GM18508 (cell line): Measurements from ENCODE around the gene MSH3.
"Not testable (repeated sequence)": the region's sequence is repeated elsewhere in the genome, so short reads cannot be mapped to it uniquely, and the experiment has no call there.

Experiments
- ATAC-seq: cut with Tn5 transposase; IDR thresholded peaks from one replicate; pipeline ENCODE4 v1.9.1; 2021; ENCODE audit warnings: moderate number of reproducible peaks; ENCODE audit not compliant: insufficient read depth, unreplicated experiment

The MSH3 gene

DNA sequence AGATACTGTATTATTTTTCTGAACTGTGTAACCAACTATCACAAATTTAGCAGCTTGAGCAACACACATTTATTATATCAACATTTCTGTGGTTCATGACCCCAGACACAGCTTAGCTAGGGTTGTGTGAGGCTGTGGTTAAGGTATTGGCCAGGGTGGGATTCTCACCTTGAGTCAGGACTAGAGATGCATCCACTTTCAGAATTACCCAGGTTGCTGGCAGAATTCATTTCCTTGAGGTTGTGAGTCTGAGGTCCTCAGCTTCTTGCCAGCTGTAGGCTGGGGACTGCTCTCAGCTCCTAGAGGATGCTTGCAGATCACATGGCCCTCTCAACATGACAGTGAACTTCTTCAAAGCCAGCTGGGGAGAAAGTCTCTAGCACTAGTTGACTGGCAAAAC, 183.2 kb downstream of the MSH3 start:
- ATAC-seq = peak; percentile 92

GRCh38 chr5:80841026-80841797, 186.8 kb downstream of the MSH3 start:
- not testable (repeated sequence) for ATAC-seq

- not testable (repeated sequence) for ATAC-seq
Measured at GRCh38 chr5:80846422-80846821, 192.0 kb downstream of the MSH3 start.

DNA sequence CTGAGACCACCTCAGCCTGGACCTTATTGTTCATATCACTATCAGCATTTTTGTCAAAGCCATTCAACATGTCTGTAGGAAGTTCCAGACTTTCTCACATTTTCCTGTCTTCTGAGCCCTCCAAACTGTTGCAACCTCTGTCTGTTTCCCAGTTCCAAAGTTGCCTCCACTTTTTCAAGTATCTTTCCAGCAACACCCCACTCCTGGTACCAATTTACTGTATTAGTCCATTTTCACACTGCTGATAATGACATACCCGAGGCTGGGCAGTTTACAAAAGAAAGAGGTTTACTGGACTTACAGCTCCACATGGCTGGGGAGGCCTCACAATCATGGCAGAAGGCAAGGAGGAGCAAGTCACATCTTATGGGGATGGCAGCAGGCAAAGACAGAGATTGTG, 195.7 kb downstream of the MSH3 start:
- not testable (repeated sequence) for ATAC-seq

DNA sequence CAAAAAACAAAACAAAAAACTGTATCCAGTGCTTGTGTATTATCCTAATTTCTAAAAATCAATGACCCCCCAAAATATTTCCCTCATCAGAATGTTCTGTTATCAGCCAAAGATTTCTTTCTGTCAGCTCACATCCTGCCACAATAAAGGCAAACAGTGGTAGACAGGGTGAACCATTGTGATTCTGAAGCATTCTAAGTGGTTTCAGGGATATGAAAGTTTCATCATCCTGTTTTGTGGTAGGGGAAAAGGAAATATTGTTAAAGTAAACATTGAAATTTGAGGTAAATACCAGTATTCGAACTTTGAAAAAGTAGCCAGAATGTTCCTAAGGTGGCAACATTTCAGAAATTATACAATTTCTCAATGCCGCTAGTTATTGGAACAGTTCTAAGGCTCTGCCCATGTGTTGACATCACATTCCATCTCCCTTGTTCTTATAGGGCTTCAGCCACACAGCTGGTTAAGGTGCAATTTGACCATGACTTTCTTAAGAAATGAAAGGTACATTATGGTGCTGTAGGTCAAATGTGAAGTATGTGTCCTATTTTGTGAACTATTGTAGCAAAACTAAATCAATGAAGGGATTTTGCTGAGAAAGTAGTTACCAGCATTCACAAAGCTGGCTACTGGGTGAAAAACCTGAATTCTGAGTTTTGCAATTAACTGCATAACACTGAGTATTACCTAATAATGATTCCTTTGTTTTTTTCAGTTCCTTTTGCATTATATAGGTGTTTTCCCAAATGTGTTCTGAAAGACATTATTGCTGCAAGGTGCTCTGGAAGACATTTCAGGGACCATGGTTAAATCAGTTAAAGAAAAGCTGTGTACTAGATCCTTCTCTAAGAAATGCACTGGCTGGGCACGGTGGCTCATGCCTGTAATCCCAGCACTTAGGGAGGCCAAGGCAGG, 198.1 kb downstream of the MSH3 start:
- no peak for ATAC-seq

DNA sequence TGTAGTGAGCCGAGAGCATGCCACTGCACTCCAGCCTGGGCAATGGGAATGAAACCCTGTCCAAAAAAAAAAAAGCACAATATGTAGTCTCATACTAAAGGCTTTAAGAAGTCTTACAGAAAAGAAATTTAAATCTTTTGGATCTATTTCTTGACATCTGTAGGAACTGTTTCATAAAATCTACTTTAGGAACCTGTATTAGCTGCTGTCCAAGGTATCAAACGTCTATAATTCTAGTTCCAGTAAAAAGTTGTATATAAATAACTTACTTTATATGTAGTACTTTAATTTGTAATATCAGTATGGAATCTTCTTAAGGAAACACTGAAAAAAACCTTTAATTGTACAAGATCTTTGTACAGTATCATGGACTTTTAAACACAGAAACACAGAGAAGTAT, 199.0 kb downstream of the MSH3 start:
- no peak for ATAC-seq

DNA sequence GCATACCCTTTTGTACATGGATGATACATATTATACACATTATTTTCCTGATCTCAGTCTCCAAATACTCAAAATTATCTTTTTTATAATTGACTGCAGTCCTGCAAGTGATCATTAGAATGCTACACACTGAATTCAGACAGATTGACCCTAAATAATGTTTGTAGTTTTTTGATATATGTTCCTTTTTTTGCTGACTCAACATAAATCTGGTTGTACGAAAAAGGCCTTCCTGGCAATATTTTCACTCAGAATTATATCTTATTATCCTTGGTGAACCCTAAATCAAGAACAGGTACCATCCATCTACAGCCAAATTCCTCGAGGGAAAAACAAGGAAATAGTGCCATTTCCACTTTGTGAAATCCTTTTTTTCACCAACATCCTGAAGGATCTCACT, 200.1 kb downstream of the MSH3 start:
- ATAC-seq = no peak

DNA sequence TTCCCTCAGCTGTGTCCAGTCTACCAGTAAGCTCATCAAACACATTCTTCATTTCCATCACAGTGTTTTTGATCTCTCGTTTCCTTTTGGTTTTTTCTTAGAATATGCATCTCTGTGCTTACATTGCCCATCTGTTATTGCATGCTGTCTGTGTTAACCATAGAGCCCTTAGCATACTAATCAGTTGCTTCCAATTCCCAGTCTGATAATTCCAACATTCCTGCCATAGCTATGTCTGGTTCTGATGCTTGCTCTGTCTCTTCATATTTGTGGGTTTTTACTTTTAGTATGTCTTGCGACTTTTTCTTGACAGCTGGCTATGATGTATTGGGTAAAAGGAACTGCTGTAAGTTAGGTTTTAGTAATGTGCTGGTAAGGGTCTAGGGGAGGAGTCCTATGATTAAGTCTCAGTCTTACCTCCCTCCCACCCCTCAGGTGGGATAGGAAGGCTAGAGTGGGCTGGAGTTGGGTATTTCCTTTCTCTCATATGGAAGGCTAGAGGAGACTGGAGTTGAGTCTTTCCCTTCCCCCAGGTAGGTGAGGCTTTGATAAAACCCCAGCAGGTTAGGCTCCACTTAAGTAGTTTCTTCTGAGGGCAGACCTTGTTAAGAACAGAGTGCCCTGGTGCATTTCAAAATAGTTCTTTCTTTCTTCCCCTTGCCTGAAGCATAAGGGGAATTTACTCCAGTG, 206.6 kb downstream of the MSH3 start:
- no peak for ATAC-seq

- no peak for ATAC-seq
Measured at GRCh38 chr5:80863708-80864107, 209.3 kb downstream of the MSH3 start.

GRCh38 chr5:80864109-80864508, 209.7 kb downstream of the MSH3 start:
- no peak for ATAC-seq

DNA sequence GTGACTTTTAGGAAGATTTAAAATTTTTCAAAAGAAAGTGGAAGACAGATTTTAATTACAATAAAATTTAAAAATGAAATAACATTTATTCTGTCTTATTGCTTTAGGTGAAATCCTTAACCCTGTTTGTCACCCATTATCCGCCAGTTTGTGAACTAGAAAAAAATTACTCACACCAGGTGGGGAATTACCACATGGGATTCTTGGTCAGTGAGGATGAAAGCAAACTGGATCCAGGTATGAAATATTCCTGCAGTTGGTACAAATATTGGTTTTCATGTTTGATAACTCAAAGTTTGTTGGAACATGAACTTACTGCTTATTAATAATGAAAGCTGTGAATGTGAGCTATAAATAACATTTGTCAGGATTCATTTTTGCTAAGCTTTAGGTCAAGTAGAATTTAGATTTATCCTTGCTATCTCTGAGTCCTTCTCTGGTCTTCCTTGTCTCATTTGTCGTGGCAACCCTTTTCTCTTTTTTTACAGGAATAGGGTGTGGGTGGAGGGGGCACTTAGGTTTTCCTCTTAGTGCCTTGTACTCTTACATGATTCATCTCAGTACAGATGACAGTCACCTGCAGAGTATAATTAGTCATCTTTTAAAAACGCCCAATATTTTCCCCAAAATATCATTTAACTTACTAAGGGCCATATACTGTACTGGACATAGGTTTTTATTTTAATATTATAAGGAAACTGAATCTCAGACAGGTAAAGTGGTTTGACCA, 210.4 kb downstream of the MSH3 start:
- ATAC-seq = no peak

DNA sequence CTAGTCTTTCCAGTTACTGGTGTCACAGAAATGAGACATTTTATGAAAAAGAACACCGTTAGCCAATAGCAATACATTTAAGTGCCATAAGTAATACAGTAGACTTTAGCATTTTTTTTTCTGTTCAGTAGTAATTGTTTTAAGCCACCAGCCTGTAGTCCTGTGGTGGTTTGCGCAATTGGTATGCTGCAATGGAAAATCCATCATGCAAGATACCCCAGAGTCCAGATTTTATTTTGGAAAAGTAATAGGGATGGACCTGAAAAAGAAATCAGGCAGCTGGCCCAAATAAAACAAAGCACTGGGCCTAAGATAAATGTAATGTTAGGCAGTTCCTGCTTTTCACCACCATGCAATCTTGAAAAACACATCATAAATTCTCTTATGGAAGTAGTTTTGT, 211.1 kb downstream of the MSH3 start:
- no peak for ATAC-seq

GRCh38 chr5:80866371-80866770, 211.9 kb downstream of the MSH3 start:
- ATAC-seq = no peak

GRCh38 chr5:80867233-80867632, 212.8 kb downstream of the MSH3 start:
- ATAC-seq = no peak

DNA sequence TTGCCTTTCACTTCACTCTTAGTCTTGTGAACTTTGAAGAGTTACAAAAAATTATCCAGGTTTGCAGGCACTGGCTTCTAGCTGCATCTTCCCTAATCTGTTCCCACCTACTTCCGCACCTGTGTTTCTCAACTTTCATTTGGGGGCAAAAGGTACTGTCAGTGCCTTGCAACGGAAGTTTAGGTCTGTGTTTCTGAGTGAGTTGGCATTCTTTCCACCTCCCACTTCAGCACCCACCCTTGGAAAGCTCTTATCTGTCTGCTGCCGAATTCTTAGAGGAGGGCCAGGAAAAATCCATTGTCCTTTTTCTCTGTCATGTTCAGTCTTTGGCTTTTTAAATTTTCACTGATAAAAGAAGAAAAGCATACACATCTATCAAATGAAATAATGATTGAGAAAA, 216.0 kb downstream of the MSH3 start:
- ATAC-seq = no peak

GRCh38 chr5:80871541-80871961, 217.1 kb downstream of the MSH3 start:
- ATAC-seq = no peak

DNA sequence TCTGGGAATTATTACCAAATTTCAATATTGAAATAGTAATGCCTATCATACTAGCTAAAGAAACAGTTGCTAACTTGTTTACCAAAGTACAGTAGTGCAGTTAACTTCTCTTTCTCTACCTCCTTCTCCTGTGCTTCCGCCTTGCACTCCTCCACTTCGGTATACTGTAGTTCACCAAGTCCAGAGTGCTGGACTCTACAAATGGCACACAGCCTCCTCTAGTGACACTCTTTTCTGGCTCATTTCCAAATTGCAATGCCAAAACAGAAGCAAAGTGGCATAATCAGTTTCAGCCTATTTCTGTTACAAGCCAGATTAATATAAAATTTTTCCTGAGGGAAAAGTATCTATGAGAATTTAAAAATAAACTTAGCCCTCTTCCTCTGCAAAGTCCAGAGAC, 219.7 kb downstream of the MSH3 start:
- ATAC-seq = no peak

GRCh38 chr5:80877592-80877991, 223.1 kb downstream of the MSH3 start:
- ATAC-seq = no peak

- ATAC-seq = no peak
Measured at GRCh38 chr5:80881726-80882125, 227.3 kb downstream of the MSH3 start.

GRCh38 chr5:80883390-80883789, 228.9 kb downstream of the MSH3 start:
- not testable (repeated sequence) for ATAC-seq
